SHP77 (cell line): ENCODE measurements around the gene NBAS.
"Not testable (repeated sequence)": the region's sequence is repeated elsewhere in the genome, so short reads cannot be mapped to it uniquely, and the experiment has no call there.

ENCODE experiments used
- DNase-seq, 2 experiments: peaks; one replicate each; lab custom pipeline; 2025; lab: John Stamatoyannopoulos, UW

NBAS gene

GRCh38 chr2:15363142-15363541 is 198.0 kb downstream of the NBAS start:
- no peak for DNase-seq

GRCh38 chr2:15359716-15360531 is 201.2 kb downstream of the NBAS start:
- DNase-seq = no peak

GRCh38 chr2:15357922-15358321 is 203.2 kb downstream of the NBAS start:
- DNase-seq = no peak

DNA sequence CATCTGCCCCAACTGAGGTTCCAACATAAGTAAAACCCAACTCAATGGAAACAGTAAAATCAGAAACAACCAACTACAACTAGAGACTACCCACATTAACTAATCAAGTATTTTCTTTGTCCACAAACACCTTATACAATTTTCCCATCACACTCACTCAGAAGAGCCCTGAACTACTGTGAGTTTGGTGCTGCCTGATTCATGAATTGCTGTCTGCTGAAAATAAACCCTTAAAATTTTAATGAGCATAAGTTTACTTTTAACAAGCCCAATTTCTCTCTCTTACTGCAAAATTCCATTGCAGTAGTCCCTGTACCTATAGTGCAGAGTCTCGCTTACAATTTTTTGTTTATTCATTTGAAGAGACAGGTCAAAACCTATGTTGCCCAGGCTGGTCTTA is 203.9 kb downstream of the NBAS start:
- DNase-seq = no peak

- DNase-seq = no peak
Observed at GRCh38 chr2:15355386-15355785, 205.7 kb downstream of the NBAS start.

- no peak for DNase-seq
Observed at GRCh38 chr2:15354596-15355366, 206.4 kb downstream of the NBAS start.

DNA sequence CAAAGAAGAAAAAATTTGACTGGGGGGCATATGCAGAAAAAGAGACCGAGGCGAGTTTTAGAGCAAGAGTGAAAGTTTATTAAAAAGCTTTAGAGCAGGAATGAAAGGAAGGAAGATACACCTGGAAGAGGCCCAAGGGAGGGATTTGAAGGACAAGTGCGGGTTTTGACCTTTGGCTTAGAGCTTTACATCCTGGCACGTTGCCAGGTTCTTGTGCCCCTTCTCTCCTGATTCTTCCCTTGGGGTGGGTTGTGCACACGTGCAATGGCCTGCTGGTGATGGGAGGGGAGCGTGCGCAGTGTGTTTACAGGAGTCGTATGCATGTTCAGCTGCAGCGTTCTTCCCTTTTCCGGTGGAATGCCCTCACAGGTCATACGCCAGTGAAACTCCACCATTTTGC is 208.8 kb downstream of the NBAS start:
- no peak for DNase-seq

DNA sequence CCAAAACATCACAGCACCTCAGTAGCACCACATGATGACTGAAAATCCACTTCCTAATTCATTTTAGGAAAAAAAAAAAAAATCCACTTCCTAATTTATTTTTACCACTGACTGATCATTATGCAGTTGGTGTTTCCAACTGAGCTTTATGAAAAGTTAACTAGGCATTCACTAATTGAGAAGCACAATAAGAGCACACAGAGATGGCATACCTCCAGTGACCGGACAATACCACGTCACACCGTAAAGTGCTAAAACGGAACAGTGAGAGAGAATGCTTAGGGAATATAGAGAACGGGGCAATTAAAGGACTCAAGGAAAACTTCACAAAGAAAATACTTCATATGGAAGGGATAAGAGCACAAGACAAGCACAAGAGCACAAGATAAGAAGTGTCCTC is 212.5 kb downstream of the NBAS start:
- no peak for DNase-seq

- no peak for DNase-seq
Observed at GRCh38 chr2:15348045-15348444, 213.1 kb downstream of the NBAS start.

- no peak for DNase-seq
Observed at GRCh38 chr2:15346624-15347023, 214.5 kb downstream of the NBAS start.

GRCh38 chr2:15337996-15338666 is 223.0 kb downstream of the NBAS start:
- DNase-seq = no peak

- peak; percentile 61 to 83 for DNase-seq
Observed at GRCh38 chr2:15334644-15335326, 226.3 kb downstream of the NBAS start.

DNA sequence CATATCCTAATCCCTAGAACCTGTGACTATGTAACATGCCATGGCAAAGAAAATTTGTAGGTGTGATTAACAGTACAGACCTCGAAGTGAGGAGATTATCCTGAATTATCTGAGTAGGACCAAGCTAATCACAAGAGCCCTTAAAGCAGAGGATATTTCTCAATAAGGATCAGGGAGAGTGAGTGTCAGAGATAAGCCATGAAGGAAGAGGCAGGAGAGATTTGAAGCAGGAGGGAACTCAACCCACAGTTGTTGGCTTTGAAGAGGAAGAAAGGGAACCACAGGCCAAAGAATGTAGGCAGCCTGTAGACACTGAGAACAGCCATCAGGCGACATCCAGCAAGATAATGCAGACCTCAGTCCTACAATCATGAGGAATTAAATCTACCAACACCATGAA is 229.3 kb downstream of the NBAS start:
- no peak for DNase-seq

- no peak for DNase-seq
Observed at GRCh38 chr2:15325296-15325695, 235.8 kb downstream of the NBAS start.

DNA sequence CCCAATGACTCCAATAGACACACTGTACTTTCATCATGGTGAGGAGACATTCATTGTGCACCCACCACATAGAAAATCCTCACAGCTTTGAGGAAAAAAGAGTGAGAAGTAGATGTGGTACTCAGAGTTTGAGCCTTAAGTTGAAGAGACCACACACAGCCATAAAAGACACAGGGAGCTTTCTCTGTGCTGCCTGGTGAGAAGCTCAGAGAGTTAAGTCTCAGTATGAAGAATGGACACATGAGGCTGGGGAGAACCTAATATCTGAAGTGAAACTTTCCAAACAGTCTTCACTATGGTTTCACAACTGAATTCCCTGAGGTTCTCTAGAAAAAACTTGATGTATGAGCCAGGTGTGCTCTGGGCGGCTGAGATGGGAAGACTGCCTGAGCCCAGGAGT is 237.9 kb downstream of the NBAS start:
- DNase-seq = no peak

DNA sequence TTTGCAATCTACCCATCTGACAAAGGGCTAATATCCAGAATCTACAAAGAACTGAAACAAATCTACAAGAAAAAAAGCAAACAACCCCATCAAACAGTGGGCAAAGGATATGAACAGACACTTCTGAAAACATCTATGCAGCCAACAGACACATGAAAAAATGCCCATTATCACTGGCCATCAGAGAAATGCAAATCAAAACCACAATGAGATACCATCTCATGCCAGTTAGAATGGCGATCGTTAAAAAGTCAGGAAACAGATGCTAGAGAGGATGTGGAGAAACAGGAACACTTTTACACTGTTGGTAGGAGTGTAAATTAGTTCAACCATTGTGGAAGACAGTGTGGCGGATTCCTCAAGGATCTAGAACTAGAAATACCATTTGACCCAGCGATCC is 239.7 kb downstream of the NBAS start:
- DNase-seq = not testable (repeated sequence)

GRCh38 chr2:15316370-15316814 is 244.7 kb downstream of the NBAS start:
- no peak for DNase-seq

DNA sequence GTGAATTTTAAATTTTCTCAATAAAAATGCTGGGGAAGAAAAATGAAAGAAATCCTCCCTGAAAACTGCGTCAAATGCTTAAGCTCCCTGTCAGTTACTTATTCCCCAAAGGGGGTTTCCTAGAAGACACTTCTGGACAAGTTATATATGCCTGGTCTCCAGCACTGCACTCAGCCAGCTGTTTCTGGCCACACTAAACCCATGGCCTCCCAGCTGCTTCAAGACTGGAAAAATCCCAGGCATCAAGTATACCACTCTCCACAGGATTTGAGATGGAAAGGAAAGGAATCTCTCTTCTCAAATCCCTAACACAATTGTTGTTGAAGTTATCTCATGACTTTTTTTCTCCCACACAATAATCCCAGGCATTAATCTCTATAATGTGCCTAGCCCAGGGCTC is 245.7 kb downstream of the NBAS start:
- no peak for DNase-seq

DNA sequence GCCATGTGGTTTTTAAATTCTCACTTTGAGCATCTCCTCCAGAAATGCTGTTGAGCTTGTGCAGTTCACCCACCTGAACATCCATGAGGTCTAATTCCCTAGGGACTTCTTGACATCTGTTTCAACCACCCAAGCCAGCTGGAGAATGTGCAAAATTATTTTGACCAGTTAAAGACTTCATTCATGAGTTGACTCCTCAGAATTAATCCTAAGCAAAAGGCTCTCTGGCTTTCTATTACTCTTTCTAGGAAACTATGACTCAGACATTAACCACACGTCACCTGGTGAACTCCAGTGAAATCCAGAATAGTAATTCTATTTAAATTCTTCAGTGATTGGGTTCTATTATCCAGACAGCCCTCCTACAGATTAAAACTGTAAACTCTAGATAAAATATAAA is 247.5 kb downstream of the NBAS start:
- DNase-seq = no peak

DNA sequence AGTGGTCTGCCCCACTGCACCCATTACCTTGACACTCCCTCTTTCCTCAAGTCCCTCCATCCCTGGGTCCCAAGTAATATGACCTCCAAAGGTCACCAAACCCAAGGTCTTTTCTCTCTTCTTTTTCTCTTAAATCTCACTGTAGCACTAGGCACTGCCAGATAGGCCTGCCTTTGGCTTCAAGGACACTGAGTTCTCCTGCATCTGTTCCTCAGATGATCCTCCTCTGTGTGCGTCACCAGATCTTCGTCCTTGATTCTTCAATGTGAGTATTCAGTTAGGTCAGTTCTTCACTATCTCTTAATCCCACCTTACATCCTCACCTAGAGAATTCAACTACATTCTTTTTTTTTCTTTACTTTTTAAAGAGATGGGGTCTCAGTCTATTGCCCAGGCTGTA is 249.2 kb downstream of the NBAS start:
- DNase-seq = no peak

DNA sequence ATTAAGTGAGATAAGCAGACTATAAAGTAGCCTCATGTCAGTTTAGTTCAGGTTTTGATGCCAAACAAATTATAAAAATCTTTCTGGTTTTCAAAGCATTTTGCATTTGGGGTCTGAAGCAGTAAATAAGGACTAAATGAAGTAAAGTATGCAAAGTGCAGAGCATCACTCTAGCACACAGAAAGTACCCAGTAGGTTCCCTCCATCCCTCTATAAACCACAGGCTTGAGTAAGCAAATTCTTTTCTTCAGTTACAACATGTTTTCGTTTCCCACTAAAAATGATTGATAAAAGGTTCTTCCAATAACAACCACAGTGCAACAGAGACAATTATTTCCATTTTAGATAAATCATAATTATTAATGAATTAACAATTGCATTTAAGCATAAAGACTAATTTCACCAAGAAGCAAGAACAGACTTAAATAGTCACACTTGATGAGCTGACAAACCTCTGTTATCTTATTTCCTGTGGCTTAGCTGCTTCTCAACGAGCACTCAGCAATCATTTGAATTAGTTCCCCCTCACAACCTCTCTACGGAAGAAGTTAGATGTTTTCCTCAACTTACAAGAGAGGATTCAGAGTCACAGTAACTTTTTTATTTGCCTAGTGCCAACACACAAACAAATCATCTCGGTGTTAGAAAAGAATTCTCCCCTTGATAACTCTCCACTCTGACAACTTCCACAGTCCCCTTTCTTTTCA is 249.8 kb downstream of the NBAS start:
- DNase-seq = no peak

DNA sequence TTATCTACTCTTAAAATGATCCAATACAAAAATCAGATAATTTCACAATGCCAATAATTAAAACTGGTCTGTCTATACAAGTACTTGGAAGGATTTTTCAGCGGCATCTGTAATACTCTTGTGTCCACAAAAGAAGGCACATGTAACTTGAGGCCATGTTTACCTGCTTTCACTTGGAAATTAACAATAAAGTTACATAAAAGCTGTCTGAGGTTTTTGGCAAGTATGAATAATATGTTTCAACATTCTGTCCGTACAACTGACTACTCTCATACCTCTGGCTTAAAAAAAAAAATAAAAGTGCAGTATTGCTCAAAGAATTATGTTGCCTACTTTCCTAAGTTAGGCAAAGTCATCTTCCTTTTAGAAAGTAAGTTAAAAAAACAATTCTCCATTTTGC is 253.6 kb downstream of the NBAS start:
- DNase-seq = no peak
